Left lung (tissue), 10 donors: ENCODE results near the gene PEX26. TPM values are rescaled to one million over a fixed set of nuclear protein-coding genes. Genes with fewer than 3 reads are reported as not detected.

Source experiments
- ATAC-seq: fragments of 200-7000 bp; cut with Tn5 transposase; one replicate; pipeline ENCODE4 v1.9.1; 2020; ENCODE audit warnings: moderate library complexity
- DNase-seq, 4 donors: peaks; one replicate each; pipeline ENCODE4 v3.0.0-alpha.2; 2013 to 2020
- H3K27ac ChIP-seq, 2 donors: fragments of 200-600 bp; sonication (generic) in 1 of 2; one replicate each; pipeline versions ENCODE4 v1.5.0 to v1.8.0; 2020 to 2021
- H3K27me3 ChIP-seq, 2 donors: fragments of 200-600 bp; sonication (generic) in 1 of 2; one replicate each; pipeline versions ENCODE4 v1.5.0 to v1.8.0; 2020 to 2021
- H3K36me3 ChIP-seq, 2 donors: fragments of 200-600 bp; sonication (generic) in 1 of 2; one replicate each; pipeline versions ENCODE4 v1.5.0 to v1.8.0; 2020 to 2021
- H3K4me1 ChIP-seq, 2 donors: fragments of 200-600 bp; one replicate each; pipeline ENCODE4 v1.8.0; 2021
- H3K4me3 ChIP-seq, 2 donors: fragments of 200-600 bp; sonication (generic) in 1 of 2; one replicate each; pipeline versions ENCODE4 v1.5.0 to v1.8.0; 2020 to 2021; ENCODE audit warnings: mild to moderate bottlenecking in 1 of 2
- H3K9me3 ChIP-seq, 2 donors: fragments of 200-600 bp; sonication (generic) in 1 of 2; one replicate each; pipeline versions ENCODE4 v1.5.0 to v1.8.0; 2020 to 2021
- intact Hi-C, 2 donors: fragments of 100-400 bp; cut with DNase I; formaldehyde crosslinking; loops; one replicate each; pipeline versions ENCODE4 v1.11.2 to v1.14.2; 2022
- polyA plus RNA-seq, 6 donors: library from polyadenylated mRNA; unstranded; fragments of 120-200 nt; gene quantifications; one replicate each; pipeline ENCODE4 v1.2.1, GENCODE V29; 2013; ENCODE audit not compliant: insufficient read length in 6 of 6
- total RNA-seq, 2 donors: library from RNA; stranded (reverse); fragmentation: NEBNext Ultra II Directional; extraction: Animal tissue kit (Norgen Biotek cat#: 25700); gene quantifications; one replicate each; pipeline ENCODE4 v1.2.1, GENCODE V29; 2021
- TF ChIP-seq, protein P1 (sequence below), 2 donors: fragments of 200-600 bp; sonication (generic) in 1 of 2; IDR thresholded peaks; one replicate each; pipeline versions ENCODE4 v1.5.0 to v1.8.0; 2021; ENCODE audit warnings: antibody characterized with exemption in 2 of 2
- donor health status: DM: no; HTN: yes; CAD: no.
- donor health status: DM: no; HTN: no; CAD: no.

Gene PEX26
- total and polyA plus RNA-seq, 8 donors = 21.8 to 39.4 (median 26.8) TPM

DNA sequence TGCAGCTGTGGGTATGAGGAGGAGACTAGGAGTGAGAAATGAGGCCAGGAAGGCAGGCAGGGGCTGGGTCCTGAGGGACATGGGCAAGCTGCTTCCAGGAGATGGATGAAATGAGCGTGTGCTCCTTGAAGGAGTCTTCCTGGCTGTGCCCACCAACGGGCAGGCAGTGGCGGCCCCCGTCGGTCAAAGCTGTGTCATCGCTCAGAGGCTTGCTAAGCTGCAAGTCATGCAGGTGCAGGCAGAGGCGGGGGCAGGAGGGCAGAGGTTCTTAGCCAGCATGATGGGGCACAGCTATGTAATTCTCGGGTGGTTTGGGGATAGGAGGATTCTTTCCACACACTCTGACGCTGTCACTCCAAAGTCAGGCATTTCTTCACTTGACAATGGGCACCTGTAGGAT is 12.5 kb upstream of the PEX26 start:
- no peaks in the 10 kb centered on the region for H3K36me3 ChIP-seq
- intact Hi-C loops = no loop called here

DNA sequence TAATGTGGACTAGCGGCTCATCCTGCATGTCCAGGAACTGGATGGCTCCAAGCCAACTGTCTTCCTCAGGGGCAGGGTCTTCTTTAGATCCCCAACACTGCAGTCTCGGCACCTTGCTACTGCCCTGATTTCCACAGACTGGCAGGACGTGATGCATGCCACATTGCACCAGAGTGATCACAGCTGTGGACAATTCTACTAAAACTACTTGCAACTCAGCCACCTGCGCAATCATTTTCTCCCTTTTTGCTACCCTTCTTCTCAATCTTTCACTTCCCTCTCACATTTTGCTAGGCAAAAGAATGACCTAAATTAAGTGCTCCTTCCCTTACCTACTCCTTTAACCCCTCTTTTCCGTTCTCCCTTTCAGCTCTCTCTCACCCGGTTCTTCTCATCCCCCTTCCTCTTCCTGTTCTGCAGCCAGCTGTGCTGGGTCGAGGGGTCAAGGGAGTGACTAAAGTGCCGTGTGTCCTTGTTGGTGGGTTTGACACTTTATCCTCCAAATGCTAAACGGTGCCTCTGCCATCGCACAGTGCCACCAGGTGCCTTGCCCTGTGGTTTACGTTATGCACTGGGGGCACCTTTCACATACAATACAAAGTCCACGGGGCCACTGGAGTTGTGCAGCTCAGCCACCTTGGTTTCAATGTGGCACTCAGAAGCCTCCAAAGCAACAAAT is 11.5 kb upstream of the PEX26 start:
- H3K27ac ChIP-seq = no peak overlapping the region
- H3K27me3 ChIP-seq = peaks cover 0 to 24% of the 10 kb centered on the region in 2 donors
- DNase-seq (no peak), ATAC-seq (no peak)
- intact Hi-C loops = no loop called here
- no peaks in the 10 kb centered on the region for H3K4me1 ChIP-seq
- TF ChIP-seq, protein P1, sequence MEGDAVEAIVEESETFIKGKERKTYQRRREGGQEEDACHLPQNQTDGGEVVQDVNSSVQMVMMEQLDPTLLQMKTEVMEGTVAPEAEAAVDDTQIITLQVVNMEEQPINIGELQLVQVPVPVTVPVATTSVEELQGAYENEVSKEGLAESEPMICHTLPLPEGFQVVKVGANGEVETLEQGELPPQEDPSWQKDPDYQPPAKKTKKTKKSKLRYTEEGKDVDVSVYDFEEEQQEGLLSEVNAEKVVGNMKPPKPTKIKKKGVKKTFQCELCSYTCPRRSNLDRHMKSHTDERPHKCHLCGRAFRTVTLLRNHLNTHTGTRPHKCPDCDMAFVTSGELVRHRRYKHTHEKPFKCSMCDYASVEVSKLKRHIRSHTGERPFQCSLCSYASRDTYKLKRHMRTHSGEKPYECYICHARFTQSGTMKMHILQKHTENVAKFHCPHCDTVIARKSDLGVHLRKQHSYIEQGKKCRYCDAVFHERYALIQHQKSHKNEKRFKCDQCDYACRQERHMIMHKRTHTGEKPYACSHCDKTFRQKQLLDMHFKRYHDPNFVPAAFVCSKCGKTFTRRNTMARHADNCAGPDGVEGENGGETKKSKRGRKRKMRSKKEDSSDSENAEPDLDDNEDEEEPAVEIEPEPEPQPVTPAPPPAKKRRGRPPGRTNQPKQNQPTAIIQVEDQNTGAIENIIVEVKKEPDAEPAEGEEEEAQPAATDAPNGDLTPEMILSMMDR (IDR thresholded peaks at IDR 0.05) = no peak
- H3K36me3 ChIP-seq = no peaks in the 10 kb centered on the region
- H3K9me3 ChIP-seq = no peaks in the 10 kb centered on the region
- H3K4me3 ChIP-seq = no peak overlapping the region

More for the DNA sequence above, 12.5 kb upstream of the PEX26 start:
- H3K4me1 ChIP-seq = no peaks in the 10 kb centered on the region
- H3K27me3 ChIP-seq = peaks cover 0 to 24% of the 10 kb centered on the region in 2 donors
- TF ChIP-seq, protein P1 (IDR thresholded peaks at IDR 0.05) = no peak
- no peak overlapping the region for H3K4me3 ChIP-seq
- H3K9me3 ChIP-seq = no peaks in the 10 kb centered on the region
- ATAC-seq = no peak
- no peak for DNase-seq
- H3K27ac ChIP-seq = no peak overlapping the region

DNA sequence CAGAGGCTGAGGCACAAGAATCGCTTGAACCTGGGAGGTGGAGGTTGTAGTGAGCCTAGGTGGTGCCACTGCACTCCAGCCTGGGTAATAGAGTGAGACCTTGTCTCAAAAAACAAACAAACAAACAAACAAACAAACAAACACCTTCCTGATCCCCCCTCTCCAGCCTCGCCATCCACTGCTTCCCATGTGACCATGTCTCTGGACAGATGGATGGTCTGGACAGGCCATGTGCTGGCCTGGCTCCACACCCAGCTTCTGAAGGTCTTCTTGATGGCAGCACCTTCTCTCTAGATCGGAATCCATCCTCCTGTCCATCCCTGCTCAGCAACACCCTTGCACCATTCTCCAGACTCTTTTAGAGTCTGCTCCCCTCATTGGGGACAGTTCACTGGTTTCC is 10.7 kb upstream of the PEX26 start:
- Histone ChIP-seq H3K27me3 (peaks cover 0 to 24% of the 10 kb centered on the region in 2 donors), H3K9me3 (no peaks in the 10 kb centered on the region), H3K4me1 (no peaks in the 10 kb centered on the region), H3K27ac (no peak overlapping the region), H3K4me3 (no peak overlapping the region), H3K36me3 (no peaks in the 10 kb centered on the region)
- TF ChIP-seq, protein P1 (IDR thresholded peaks at IDR 0.05) = no peak
- ATAC-seq (no peak), DNase-seq (no peak)
- intact Hi-C loops = no loop called here

DNA sequence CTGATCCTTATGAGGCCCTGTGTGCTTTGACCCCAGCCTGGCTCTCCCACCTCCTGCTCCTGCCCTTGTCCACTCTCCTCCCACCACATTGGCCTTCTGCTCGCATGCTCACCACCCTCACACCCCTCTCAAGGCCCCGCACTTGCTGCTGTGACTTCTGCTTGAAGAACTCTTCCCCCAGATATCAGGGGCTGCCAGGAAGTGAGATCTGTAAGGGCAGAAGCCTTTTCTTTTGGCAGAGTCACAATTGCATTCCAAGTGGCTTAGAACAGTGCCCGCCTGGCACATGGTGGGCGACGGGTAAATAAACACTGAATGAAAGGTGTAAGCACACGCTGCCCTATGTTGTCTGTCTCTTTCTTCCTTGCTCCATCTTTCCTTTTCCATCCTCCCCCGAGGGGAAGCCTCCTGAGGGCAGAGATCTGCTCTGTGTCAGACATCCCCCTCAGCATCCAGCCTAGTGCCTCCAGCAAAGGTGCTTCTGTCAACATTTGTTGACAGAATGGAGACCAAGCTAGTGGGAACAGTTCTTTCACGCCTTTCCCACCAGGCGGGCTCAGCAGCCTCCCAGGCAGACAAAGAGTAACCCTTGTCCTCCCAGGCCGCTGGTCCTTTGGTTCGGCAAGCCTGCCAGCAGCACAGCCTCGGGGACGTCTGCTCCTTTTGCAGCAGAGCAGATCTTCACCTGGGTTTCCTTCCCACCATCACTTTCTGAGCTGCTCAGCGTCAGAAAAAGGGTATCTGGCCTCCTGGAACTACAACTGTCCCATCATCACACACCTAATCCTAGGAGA is 10.0 kb upstream of the PEX26 start:
- Histone ChIP-seq H3K4me1 (no peaks in the 10 kb centered on the region), H3K27me3 (peaks cover 0 to 24% of the 10 kb centered on the region in 2 donors), H3K4me3 (no peak overlapping the region), H3K27ac (no peak overlapping the region), H3K36me3 (no peaks in the 10 kb centered on the region), H3K9me3 (no peaks in the 10 kb centered on the region)
- intact Hi-C loops = no loop called here
- TF ChIP-seq, protein P1 (IDR thresholded peaks at IDR 0.05) = no peak
- DNase-seq (no peak), ATAC-seq (no peak)

DNA sequence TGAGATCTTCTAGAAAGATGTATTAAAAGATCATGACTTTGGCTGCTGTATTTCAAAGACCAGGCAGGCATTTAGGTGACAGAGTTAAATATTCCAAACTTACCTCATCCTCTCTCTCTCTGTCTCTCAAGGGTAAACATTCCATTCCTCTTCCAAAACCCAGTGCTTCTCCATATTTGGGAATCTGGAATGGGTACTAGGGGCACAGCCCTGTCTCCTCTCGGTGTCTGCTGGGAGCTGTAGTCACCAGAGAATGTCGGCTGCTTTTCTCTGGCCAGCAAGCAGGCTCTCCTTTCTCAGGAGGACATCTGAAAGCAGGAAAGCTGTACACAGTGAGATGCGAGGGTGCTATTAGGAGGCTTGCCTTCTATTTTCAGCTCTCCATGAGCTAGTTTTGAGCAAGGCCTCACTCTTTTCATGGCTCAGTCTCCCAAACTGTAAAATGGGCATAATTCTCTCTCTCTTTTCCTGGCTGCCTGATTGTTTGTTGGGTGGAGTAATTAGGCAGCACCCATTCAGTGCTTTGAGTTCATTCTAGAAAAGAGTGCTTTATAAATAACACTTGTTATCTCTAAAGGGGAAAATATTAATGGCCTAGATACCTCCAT is 9.3 kb upstream of the PEX26 start:
- H3K27me3 ChIP-seq = peaks cover 0 to 24% of the 10 kb centered on the region in 2 donors
- no peaks in the 10 kb centered on the region for H3K36me3 ChIP-seq
- H3K27ac ChIP-seq = no peak overlapping the region
- no peaks in the 10 kb centered on the region for H3K4me1 ChIP-seq
- H3K9me3 ChIP-seq = no peaks in the 10 kb centered on the region
- TF ChIP-seq, protein P1 (IDR thresholded peaks at IDR 0.05) = no peak
- ATAC-seq (no peak), DNase-seq (no peak)
- intact Hi-C loops = no loop called here
- H3K4me3 ChIP-seq = no peak overlapping the region
